ENCODE data around the gene PRPF19. TPM values are rescaled to one million over a fixed set of nuclear protein-coding genes. Genes with fewer than 3 reads are reported as not detected.

PRPF19 gene
- total and polyA plus RNA-seq, 3 experiments from 2014 or later = 19.0 to 204 (median 201) TPM

GRCh38 chr11:60844045-60844869 is 62.1 kb downstream of the PRPF19 start:
- peak overlapping the region; percentile 2 to 98 (median 96) for H3K27ac Mint-ChIP-seq
- Histone ChIP-seq H3K4me3 (ENCODE audit: low read length) (no peak overlapping the region), H3K4me1 (ENCODE audit: insufficient read depth, low read length) (peaks cover 37% of the 10 kb centered on the region), H3K27ac (ENCODE audit: low read depth, low read length) (no peak overlapping the region), H3K36me3 (ENCODE audit: insufficient read depth, low read length) (no peaks in the 10 kb centered on the region), H3K9me3 (ENCODE audit: low read length) (no peaks in the 10 kb centered on the region), H3K27me3 (ENCODE audit: insufficient read depth, low read length, poor library complexity, severe bottlenecking) (no peaks in the 10 kb centered on the region)
- H3K36me3 Mint-ChIP-seq = peaks cover 0 to 31% (median 5%) of the 10 kb centered on the region in 3 donors
- ChIA-PET POLR2A (no interaction called here), CTCF (interaction anchor here (1.1 to 4.1 kb wide), 3 partner anchors 13 to 43 kb away, joined by 3 to 20 read pairs (median 3); no protein-coding TSS in a partner anchor)
- no peak for DNase-seq
- no peaks in the 10 kb centered on the region for H3K9me3 Mint-ChIP-seq
- peaks cover 43 to 50% (median 49%) of the 10 kb centered on the region in 3 donors for H3K4me1 Mint-ChIP-seq
- no peaks in the 10 kb centered on the region for H3K27me3 Mint-ChIP-seq
- H3K4me3 Mint-ChIP-seq = peak overlapping the region; percentile 76 to 95 (median 89)

GRCh38 chr11:60842668-60843600 is 63.5 kb downstream of the PRPF19 start:
- peak overlapping the region; percentile 83 for H3K27ac ChIP-seq (ENCODE audit: low read depth, low read length)
- CTCF ChIA-PET = interaction anchor here (1.0 to 4.1 kb wide), 3 partner anchors 11 to 45 kb away, joined by 3 to 20 read pairs (median 4); no protein-coding TSS in a partner anchor

GRCh38 chr11:60841797-60842667 is 64.4 kb downstream of the PRPF19 start, which contains the start of gene CCDC86:
Gene CCDC86 (plus strand): TSS chr11:60842113. CDS start chr11:60842125, 12 bp downstream.
- Histone ChIP-seq H3K4me1 (ENCODE audit: insufficient read depth, low read length) (peaks cover 37% of the 10 kb centered on the region), H3K36me3 (ENCODE audit: insufficient read depth, low read length) (no peaks in the 10 kb centered on the region), H3K27me3 (ENCODE audit: insufficient read depth, low read length, poor library complexity, severe bottlenecking) (no peaks in the 10 kb centered on the region), H3K9me3 (ENCODE audit: low read length) (no peaks in the 10 kb centered on the region), H3K27ac (ENCODE audit: low read depth, low read length) (peak within 1 kb of the TSS; percentile 83), H3K4me3 (ENCODE audit: low read length) (peak within 1 kb of the TSS; percentile 95)
- ChIA-PET CTCF (interaction anchor here (1.0 to 4.1 kb wide), 2 partner anchors 10 to 27 kb away, joined by 4 to 20 read pairs; no protein-coding TSS in a partner anchor), POLR2A (interaction anchor here (0.8 kb wide), 1 partner anchor 64 kb away, joined by 3 read pairs; the partner anchor contains the start of gene PRPF19)
- H3K4me1 Mint-ChIP-seq = peaks cover 45 to 55% (median 54%) of the 10 kb centered on the region in 3 donors
- peak within 1 kb of the TSS; percentile 92 to 98 (median 96) for H3K27ac Mint-ChIP-seq
- H3K36me3 Mint-ChIP-seq = peaks cover 0 to 13% (median 0%) of the 10 kb centered on the region in 3 donors
- H3K4me3 Mint-ChIP-seq = peak within 1 kb of the TSS; percentile 80 to 95 (median 89)
- H3K9me3 Mint-ChIP-seq = no peaks in the 10 kb centered on the region
- H3K27me3 Mint-ChIP-seq = peaks cover 0 to 3% of the 10 kb centered on the region in 2 donors
- DNase-seq = peak; percentile 96 to 99 (median 98)

More at GRCh38 chr11:60842668-60843600, 63.5 kb downstream of the PRPF19 start:
- peaks cover 43 to 50% (median 49%) of the 10 kb centered on the region in 3 donors for H3K4me1 Mint-ChIP-seq
- peak overlapping the region; percentile 80 to 95 (median 89) for H3K4me3 Mint-ChIP-seq
- peaks cover 37% of the 10 kb centered on the region for H3K4me1 ChIP-seq (ENCODE audit: insufficient read depth, low read length)
- no peaks in the 10 kb centered on the region for H3K27me3 Mint-ChIP-seq
- no peaks in the 10 kb centered on the region for H3K9me3 Mint-ChIP-seq
- H3K36me3 ChIP-seq (ENCODE audit: insufficient read depth, low read length) = no peaks in the 10 kb centered on the region
- no peaks in the 10 kb centered on the region for H3K27me3 ChIP-seq (ENCODE audit: insufficient read depth, low read length, poor library complexity, severe bottlenecking)
- peak in 1 of 5 donors; percentile 4 for DNase-seq
- POLR2A ChIA-PET = interaction anchor here (0.8 kb wide), 1 partner anchor 64 kb away, joined by 3 read pairs; the partner anchor contains the start of gene PRPF19
- H3K9me3 ChIP-seq (ENCODE audit: low read length) = no peaks in the 10 kb centered on the region
- peaks cover 0 to 18% (median under 1%) of the 10 kb centered on the region in 3 donors for H3K36me3 Mint-ChIP-seq
- peak overlapping the region; percentile 92 to 98 (median 96) for H3K27ac Mint-ChIP-seq
- peak overlapping the region; percentile 95 for H3K4me3 ChIP-seq (ENCODE audit: low read length)

Other genes starting within 250 kb of the PRPF19 start
- gene MS4A8, start 207.0 kb downstream of the PRPF19 start, total RNA-seq = not detected
- not detected for gene MS4A8, start 207.0 kb downstream of the PRPF19 start, polyA plus RNA-seq
- gene MS4A18, start 181.9 kb downstream of the PRPF19 start, total RNA-seq = not detected
- not detected for gene MS4A18, start 181.9 kb downstream of the PRPF19 start, polyA plus RNA-seq
- gene MS4A15, start 149.7 kb downstream of the PRPF19 start, total RNA-seq = not detected
- not detected for gene MS4A15, start 149.7 kb downstream of the PRPF19 start, polyA plus RNA-seq
- gene MS4A10, start 121.3 kb downstream of the PRPF19 start, total RNA-seq = not detected
- gene MS4A10, start 121.3 kb downstream of the PRPF19 start, polyA plus RNA-seq = not detected
- gene CCDC86, start 64.5 kb downstream of the PRPF19 start, total RNA-seq = 100 to 1,000 TPM; 122 to 124 TPM
- gene CCDC86, start 64.5 kb downstream of the PRPF19 start, polyA plus RNA-seq = 21.8 TPM
- under 1 TPM; 0.28 to 0.42 TPM for gene PTGDR2, start 50.6 kb downstream of the PRPF19 start, total RNA-seq
- gene PTGDR2, start 50.6 kb downstream of the PRPF19 start, polyA plus RNA-seq = 2.2 TPM
- gene ZP1, start 39.0 kb downstream of the PRPF19 start, total RNA-seq = not detected
- gene ZP1, start 39.0 kb downstream of the PRPF19 start, polyA plus RNA-seq = 0.22 TPM
- gene TMEM109, start 7.6 kb upstream of the PRPF19 start, total RNA-seq = 100 to 1,000 TPM; 144 to 147 TPM
- 396 TPM for gene TMEM109, start 7.6 kb upstream of the PRPF19 start, polyA plus RNA-seq
- under 1 TPM; 0.68 to 0.73 TPM for gene TMEM132A, start 17.9 kb upstream of the PRPF19 start, total RNA-seq
- gene TMEM132A, start 17.9 kb upstream of the PRPF19 start, polyA plus RNA-seq = not detected
- 1 to 10 TPM; 1.2 to 1.5 TPM for gene SLC15A3, start 45.6 kb upstream of the PRPF19 start, total RNA-seq
- gene SLC15A3, start 45.6 kb upstream of the PRPF19 start, polyA plus RNA-seq = not detected
- 100 to 1,000 TPM; 229 to 233 TPM for gene CD6, start 65.1 kb upstream of the PRPF19 start, total RNA-seq
- gene CD6, start 65.1 kb upstream of the PRPF19 start, polyA plus RNA-seq = 156 TPM
- 100 to 1,000 TPM; 169 to 175 TPM for gene CD5, start 195.9 kb upstream of the PRPF19 start, total RNA-seq
- 156 TPM for gene CD5, start 195.9 kb upstream of the PRPF19 start, polyA plus RNA-seq